Thyroid gland (tissue), 4 donors: Measurements from ENCODE around the gene LCN12.

ENCODE experiments used
- POLR2A ChIP-seq, 2 donors: fragments of 450-650 bp; IDR thresholded peaks; one replicate each; pipeline ENCODE4 v1.6.1; 2017; ENCODE audit warnings: antibody characterized with exemption in 2 of 2, mild to moderate bottlenecking in 2 of 2, moderate library complexity in 1 of 2
- TF ChIP-seq, protein P1 (sequence below), 6 experiments: fragments of 200-600 bp in 3 of 6; fragments of 450-650 bp in 3 of 6; sonication (generic) in 3 of 6; IDR thresholded peaks; one replicate each; pipeline ENCODE4 v1.5.1; 2016 to 2019; ENCODE audit warnings: antibody characterized with exemption in 6 of 6, mild to moderate bottlenecking in 2 of 6, inconsistent platforms in 1 of 6, moderate library complexity in 1 of 6

DNA sequence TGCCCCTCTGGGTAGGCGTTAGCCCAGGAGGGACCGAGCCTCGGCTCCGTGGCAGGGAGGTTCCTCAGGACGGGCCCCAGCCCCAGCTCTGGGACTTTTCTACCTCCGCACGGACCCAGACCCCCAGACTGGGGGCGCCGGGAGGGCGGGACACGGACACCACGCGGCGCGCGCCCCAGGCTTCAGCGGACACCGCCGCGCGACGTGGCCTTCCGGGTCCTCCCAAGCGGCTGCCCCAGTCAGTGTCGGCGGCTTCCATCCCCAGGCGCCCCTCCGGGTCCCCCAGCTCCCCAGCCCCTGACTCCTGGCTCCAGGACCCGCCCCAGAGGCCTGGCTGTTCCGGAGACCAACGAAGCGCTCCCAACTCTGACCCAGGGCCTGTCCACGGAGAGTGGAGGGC, 33.8 kb downstream of the LCN12 start:
- no peak for TF ChIP-seq POLR2A (IDR thresholded peaks at IDR 0.05)
- TF ChIP-seq, protein P1, sequence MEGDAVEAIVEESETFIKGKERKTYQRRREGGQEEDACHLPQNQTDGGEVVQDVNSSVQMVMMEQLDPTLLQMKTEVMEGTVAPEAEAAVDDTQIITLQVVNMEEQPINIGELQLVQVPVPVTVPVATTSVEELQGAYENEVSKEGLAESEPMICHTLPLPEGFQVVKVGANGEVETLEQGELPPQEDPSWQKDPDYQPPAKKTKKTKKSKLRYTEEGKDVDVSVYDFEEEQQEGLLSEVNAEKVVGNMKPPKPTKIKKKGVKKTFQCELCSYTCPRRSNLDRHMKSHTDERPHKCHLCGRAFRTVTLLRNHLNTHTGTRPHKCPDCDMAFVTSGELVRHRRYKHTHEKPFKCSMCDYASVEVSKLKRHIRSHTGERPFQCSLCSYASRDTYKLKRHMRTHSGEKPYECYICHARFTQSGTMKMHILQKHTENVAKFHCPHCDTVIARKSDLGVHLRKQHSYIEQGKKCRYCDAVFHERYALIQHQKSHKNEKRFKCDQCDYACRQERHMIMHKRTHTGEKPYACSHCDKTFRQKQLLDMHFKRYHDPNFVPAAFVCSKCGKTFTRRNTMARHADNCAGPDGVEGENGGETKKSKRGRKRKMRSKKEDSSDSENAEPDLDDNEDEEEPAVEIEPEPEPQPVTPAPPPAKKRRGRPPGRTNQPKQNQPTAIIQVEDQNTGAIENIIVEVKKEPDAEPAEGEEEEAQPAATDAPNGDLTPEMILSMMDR (IDR thresholded peaks at IDR 0.05): no peak
